Panc1 (cell line): ENCODE results near the gene BTBD9.

Experiments used
- POLR2AphosphoS5 ChIP-seq: IDR thresholded peaks from 2 replicates; pipeline ENCODE4 v1.6.1; 2012; ENCODE audit warnings: mild to moderate bottlenecking, low read depth, low read length, moderate library complexity
- TF ChIP-seq, protein P1 (sequence below): fragments of 450-650 bp; IDR thresholded peaks from 2 replicates; pipeline ENCODE4 v1.5.1; 2017; ENCODE audit warnings: mild to moderate bottlenecking
- TF ChIP-seq, protein P2 (sequence below), 2 experiments: IDR thresholded peaks; 2 replicates each; pipeline ENCODE4 v1.6.1; 2011 to 2012; ENCODE audit warnings: low read depth in 2 of 2, control low read depth in 1 of 2, low read length in 1 of 2, mild to moderate bottlenecking in 1 of 2, moderate library complexity in 1 of 2; ENCODE audit not compliant: insufficient read depth in 1 of 2

DNA sequence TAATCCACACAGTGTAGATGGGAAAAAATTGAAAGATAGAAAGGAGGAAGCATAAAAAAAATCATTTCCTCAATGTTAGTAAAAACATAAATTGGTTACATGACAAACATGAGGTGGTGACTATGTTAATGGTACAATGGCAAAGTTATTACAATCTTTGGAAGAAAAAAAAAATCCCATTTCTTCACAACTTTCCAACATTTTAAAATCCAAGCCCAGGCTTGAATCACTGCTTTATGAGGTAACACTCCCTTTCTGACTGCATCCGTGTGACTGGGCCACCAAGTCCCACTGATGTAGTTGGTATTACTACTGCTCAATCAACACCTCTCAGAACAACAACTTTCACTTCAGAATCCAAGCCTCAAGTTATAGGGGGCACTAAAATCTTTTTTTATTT is 160.4 kb downstream of the BTBD9 start:
- TF ChIP-seq, protein P1, sequence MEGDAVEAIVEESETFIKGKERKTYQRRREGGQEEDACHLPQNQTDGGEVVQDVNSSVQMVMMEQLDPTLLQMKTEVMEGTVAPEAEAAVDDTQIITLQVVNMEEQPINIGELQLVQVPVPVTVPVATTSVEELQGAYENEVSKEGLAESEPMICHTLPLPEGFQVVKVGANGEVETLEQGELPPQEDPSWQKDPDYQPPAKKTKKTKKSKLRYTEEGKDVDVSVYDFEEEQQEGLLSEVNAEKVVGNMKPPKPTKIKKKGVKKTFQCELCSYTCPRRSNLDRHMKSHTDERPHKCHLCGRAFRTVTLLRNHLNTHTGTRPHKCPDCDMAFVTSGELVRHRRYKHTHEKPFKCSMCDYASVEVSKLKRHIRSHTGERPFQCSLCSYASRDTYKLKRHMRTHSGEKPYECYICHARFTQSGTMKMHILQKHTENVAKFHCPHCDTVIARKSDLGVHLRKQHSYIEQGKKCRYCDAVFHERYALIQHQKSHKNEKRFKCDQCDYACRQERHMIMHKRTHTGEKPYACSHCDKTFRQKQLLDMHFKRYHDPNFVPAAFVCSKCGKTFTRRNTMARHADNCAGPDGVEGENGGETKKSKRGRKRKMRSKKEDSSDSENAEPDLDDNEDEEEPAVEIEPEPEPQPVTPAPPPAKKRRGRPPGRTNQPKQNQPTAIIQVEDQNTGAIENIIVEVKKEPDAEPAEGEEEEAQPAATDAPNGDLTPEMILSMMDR, result no peak
- TF ChIP-seq POLR2AphosphoS5, result no peak
- TF ChIP-seq, protein P2, sequence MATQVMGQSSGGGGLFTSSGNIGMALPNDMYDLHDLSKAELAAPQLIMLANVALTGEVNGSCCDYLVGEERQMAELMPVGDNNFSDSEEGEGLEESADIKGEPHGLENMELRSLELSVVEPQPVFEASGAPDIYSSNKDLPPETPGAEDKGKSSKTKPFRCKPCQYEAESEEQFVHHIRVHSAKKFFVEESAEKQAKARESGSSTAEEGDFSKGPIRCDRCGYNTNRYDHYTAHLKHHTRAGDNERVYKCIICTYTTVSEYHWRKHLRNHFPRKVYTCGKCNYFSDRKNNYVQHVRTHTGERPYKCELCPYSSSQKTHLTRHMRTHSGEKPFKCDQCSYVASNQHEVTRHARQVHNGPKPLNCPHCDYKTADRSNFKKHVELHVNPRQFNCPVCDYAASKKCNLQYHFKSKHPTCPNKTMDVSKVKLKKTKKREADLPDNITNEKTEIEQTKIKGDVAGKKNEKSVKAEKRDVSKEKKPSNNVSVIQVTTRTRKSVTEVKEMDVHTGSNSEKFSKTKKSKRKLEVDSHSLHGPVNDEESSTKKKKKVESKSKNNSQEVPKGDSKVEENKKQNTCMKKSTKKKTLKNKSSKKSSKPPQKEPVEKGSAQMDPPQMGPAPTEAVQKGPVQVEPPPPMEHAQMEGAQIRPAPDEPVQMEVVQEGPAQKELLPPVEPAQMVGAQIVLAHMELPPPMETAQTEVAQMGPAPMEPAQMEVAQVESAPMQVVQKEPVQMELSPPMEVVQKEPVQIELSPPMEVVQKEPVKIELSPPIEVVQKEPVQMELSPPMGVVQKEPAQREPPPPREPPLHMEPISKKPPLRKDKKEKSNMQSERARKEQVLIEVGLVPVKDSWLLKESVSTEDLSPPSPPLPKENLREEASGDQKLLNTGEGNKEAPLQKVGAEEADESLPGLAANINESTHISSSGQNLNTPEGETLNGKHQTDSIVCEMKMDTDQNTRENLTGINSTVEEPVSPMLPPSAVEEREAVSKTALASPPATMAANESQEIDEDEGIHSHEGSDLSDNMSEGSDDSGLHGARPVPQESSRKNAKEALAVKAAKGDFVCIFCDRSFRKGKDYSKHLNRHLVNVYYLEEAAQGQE (IDR thresholded peaks at IDR 0.05; ENCODE audit: insufficient read depth in 1 of 2, low read depth in 2 of 2, low read length in 1 of 2), result no peak
